GM12878 (cell line): ENCODE results near the gene LRRC2. TPM values are rescaled to one million over a fixed set of nuclear protein-coding genes. Genes with fewer than 3 reads are reported as not detected.

Experiments
- ATAC-seq: fragments of 200-7000 bp; cut with Tn5 transposase; 3 replicates; pipeline ENCODE4 v1.9.1; 2020; ENCODE audit warnings: mild to moderate bottlenecking, moderate library complexity
- BruUV-seq: library from RNA; stranded (reverse); fragments of 400-500 nt; replicated peaks from 2 replicates; lab custom pipeline; 2021; lab: Mats Ljungman, UMichigan
- CTCF ChIA-PET: fragments of 300-600 bp; sonication (Branson Sonifier 250); formaldehyde crosslinking; extraction: SDS; loops from one replicate; lab custom pipeline; 2021; ENCODE audit warnings: inconsistent platforms; lab: Yijun Ruan, JAX
- POLR2A ChIA-PET: fragments of 350-600 bp; formaldehyde crosslinking; extraction: SDS; loops from one replicate; lab custom pipeline; 2021; ENCODE audit warnings: inconsistent platforms; lab: Charles Lee
- RAD21 ChIA-PET: fragments of 300-600 bp; sonication (Branson Sonifier 250); formaldehyde crosslinking; loops from one replicate; lab custom pipeline; 2023; ENCODE audit warnings: antibody characterized with exemption; ENCODE audit not compliant: unreplicated experiment; lab: Charles Lee
- SMC1A ChIA-PET: fragments of 300-600 bp; sonication (Branson Sonifier 250); formaldehyde crosslinking; loops from one replicate; lab custom pipeline; 2023; ENCODE audit not compliant: unreplicated experiment, uncharacterized antibody; lab: Charles Lee
- DNase-seq: peaks from one replicate; pipeline ENCODE4 v3.0.0-alpha.2; 2011; ENCODE audit warnings: low read depth, low spot score
- FAIRE-seq: peaks from 3 replicates; lab custom pipeline; 2011; peaks lifted over from hg19 to GRCh38; lab: Jason Lieb, UNC
- H2AFZ ChIP-seq: 2 replicates; pipeline ENCODE4 v1.6.0; 2011; ENCODE audit warnings: low read depth, low read length, control low read depth; ENCODE audit not compliant: control insufficient read depth
- H3K27ac ChIP-seq: 2 replicates; pipeline ENCODE4 v1.5.1; 2011; ENCODE audit warnings: control low read depth; ENCODE audit not compliant: control insufficient read depth, insufficient read depth
- H3K27me3 ChIP-seq, 2 experiments: replicated peaks in 1 of 2; 2 replicates each; pipeline versions ENCODE4 v1.6.0 to v1.6.1; 2011; ENCODE audit warnings: low read length in 1 of 2; ENCODE audit not compliant: control insufficient read depth in 2 of 2, insufficient read depth in 2 of 2
- H3K36me3 ChIP-seq, 2 experiments: 2 replicates each; pipeline ENCODE4 v1.5.1; 2011; ENCODE audit warnings: low read length in 1 of 2; ENCODE audit not compliant: control insufficient read depth in 2 of 2, insufficient read depth in 2 of 2
- H3K4me1 ChIP-seq: 2 replicates; pipeline ENCODE4 v1.6.1; 2011; ENCODE audit warnings: mild to moderate bottlenecking, low read length, moderate library complexity, mixed read lengths; ENCODE audit not compliant: control insufficient read depth, insufficient read depth
- H3K4me2 ChIP-seq: 2 replicates; pipeline ENCODE4 v1.6.0; 2011; ENCODE audit warnings: control low read depth; ENCODE audit not compliant: control insufficient read depth, insufficient read depth
- H3K4me3 ChIP-seq: fragments of 200-600 bp; sonication (generic); 2 replicates; pipeline ENCODE4 v1.5.1; 2016
- H3K79me2 ChIP-seq: 2 replicates; pipeline ENCODE4 v1.6.0; 2011; ENCODE audit warnings: low read length; ENCODE audit not compliant: control insufficient read depth, insufficient read depth
- H3K9ac ChIP-seq: 2 replicates; pipeline ENCODE4 v1.8.0; 2011; ENCODE audit warnings: low read length, control low read depth, mixed read lengths; ENCODE audit not compliant: control insufficient read depth, insufficient read depth
- H3K9me3 ChIP-seq: replicated peaks from 3 replicates; pipeline ENCODE4 v1.5.1; 2011; ENCODE audit warnings: mild to moderate bottlenecking, low read length; ENCODE audit not compliant: control insufficient read depth, insufficient read depth
- H4K20me1 ChIP-seq: 2 replicates; pipeline ENCODE4 v1.6.0; 2011; ENCODE audit not compliant: control insufficient read depth, insufficient read depth
- BACH1 ChIP-seq: fragments of 450-650 bp; IDR thresholded peaks from 2 replicates; pipeline ENCODE4 v1.6.1; 2017; ENCODE audit warnings: mild to moderate bottlenecking, borderline replicate concordance
- CBX5 ChIP-seq: sonication (generic); IDR thresholded peaks from 2 replicates; pipeline ENCODE4 v1.6.1; 2016; ENCODE audit warnings: low read depth, moderate library complexity, mild to moderate bottlenecking, inconsistent platforms
- CHD2 ChIP-seq: IDR thresholded peaks from 2 replicates; pipeline ENCODE4 v1.6.1; 2011; ENCODE audit warnings: low read depth, low read length, improper control_type of control experiment, borderline replicate concordance
- HCFC1 ChIP-seq: fragments of 150-350 bp; IDR thresholded peaks from 2 replicates; pipeline ENCODE4 v1.6.1; 2014; ENCODE audit warnings: low read length
- IKZF2 ChIP-seq, 2 experiments: fragments of 450-650 bp; IDR thresholded peaks; 2 replicates each; pipeline ENCODE4 v1.6.1; 2017; ENCODE audit warnings: mild to moderate bottlenecking in 2 of 2, moderate library complexity in 2 of 2
- IRF5 ChIP-seq: fragments of 450-650 bp; IDR thresholded peaks from 2 replicates; pipeline ENCODE4 v1.6.1; 2017; ENCODE audit warnings: borderline replicate concordance
- LARP7 ChIP-seq: fragments of 450-650 bp; IDR thresholded peaks from 2 replicates; pipeline ENCODE4 v1.6.1; 2017; ENCODE audit warnings: mild to moderate bottlenecking
- NBN ChIP-seq: fragments of 450-650 bp; IDR thresholded peaks from 2 replicates; pipeline ENCODE4 v1.6.1; 2016
- NFIC ChIP-seq: IDR thresholded peaks from 2 replicates; pipeline ENCODE4 v1.6.1; 2012; ENCODE audit warnings: low read depth, mild to moderate bottlenecking, inconsistent platforms, low read length, moderate library complexity
- POU2F2 ChIP-seq: IDR thresholded peaks from 3 replicates; pipeline ENCODE4 v1.6.1; 2011; ENCODE audit warnings: low read depth, mild to moderate bottlenecking, low read length, borderline replicate concordance
- SIX5 ChIP-seq: IDR thresholded peaks from 2 replicates; pipeline ENCODE4 v1.6.1; 2011; ENCODE audit warnings: mild to moderate bottlenecking, low read depth, low read length, moderate library complexity; ENCODE audit not compliant: severe bottlenecking
- TCF7 ChIP-seq: IDR thresholded peaks from 2 replicates; pipeline ENCODE4 v1.6.1; 2014; ENCODE audit warnings: antibody characterized with exemption, borderline replicate concordance
- ZNF274 ChIP-seq: IDR thresholded peaks from one replicate; pipeline ENCODE4 v1.8.0; 2011; ENCODE audit not compliant: insufficient read length, insufficient read depth
- ZSCAN29 ChIP-seq: fragments of 450-650 bp; IDR thresholded peaks from 2 replicates; pipeline ENCODE4 v1.6.1; 2017; ENCODE audit warnings: mild to moderate bottlenecking, moderate library complexity
- WGBS: methylation state at CpG from one replicate; pipeline ENCODE4 v1.1.6; 2016; ENCODE audit warnings: low lambda C conversion rate; ENCODE audit not compliant: insufficient replicate concordance, insufficient coverage; ENCODE audit errors: missing lambda C conversion rate; 5-methylcytosine and 5-hydroxymethylcytosine counted together
- in situ Hi-C: fragments of 300-500 bp; cut with MboI; formaldehyde crosslinking; loops from 9 replicates; pipeline ENCODE4 v1.14.3; 2018; ENCODE audit warnings: mixed read lengths
- intact Hi-C: fragments of 100-400 bp; cut with micrococcal nuclease; formaldehyde crosslinking; loops from one replicate; pipeline ENCODE4 v1.14.2; 2022; ENCODE audit not compliant: unreplicated experiment
- polyA plus RNA-seq, 11 experiments: library from polyadenylated mRNA; depleted of rRNA in 4 of 11; unstranded in 6 of 11; stranded (reverse) in 5 of 11; fragments of >200 nt; fragmentation: Nextera tagmentation in 4 of 11; fragmentation: Illumina TruSeq in 1 of 11; extraction: Ambion mirVana in 4 of 11; extraction: Trizol in 1 of 11; gene quantifications; 1 replicate in 1 of 11; 2 replicates in 10 of 11; pipeline versions ENCODE4 v1.2.1 to v1.2.3, GENCODE V29; 2011 to 2016; ENCODE audit warnings: inconsistent platforms in 2 of 11, missing spikeins in 2 of 11, low read depth in 1 of 11
- total RNA-seq, 4 experiments: library from RNA; depleted of rRNA in 3 of 4; stranded (reverse); fragments of >200 nt in 3 of 4; fragmentation: Illumina TruSeq in 1 of 4; extraction: Trizol in 1 of 4; gene quantifications; 2 replicates each; pipeline versions ENCODE4 v1.2.1 to v1.2.3, GENCODE V29; 2013 to 2021
- TF ChIP-seq, protein P1 (sequence below): fragments of 450-650 bp; IDR thresholded peaks from 2 replicates; pipeline ENCODE4 v1.6.1; 2016; ENCODE audit warnings: mild to moderate bottlenecking

Gene LRRC2
- total and polyA plus RNA-seq, 10 of the 15 experiments (the other 5 are each of a cell fraction or from before 2014, with no cell fraction given) = not detected

DNA sequence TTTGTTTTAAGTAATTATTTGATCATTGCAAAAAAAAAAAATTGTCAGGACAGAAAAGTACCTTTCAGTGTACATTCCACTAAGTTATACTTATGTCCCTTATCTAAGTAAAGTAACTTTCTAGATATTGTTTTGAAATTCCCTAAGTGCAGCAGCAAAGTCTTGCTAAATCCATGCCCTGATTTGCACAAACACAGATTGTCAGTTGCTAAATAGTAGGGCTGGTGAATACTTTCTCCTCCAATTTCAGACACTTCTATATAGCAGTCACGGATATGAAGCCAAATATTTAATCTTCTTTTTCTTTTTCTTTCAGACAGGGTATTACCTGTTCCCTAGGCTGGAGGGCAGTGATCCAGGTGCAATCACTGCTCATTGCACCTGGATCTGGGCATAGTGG, 12.9 kb downstream of the LRRC2 start:
- Histone ChIP-seq H3K27ac (no peak overlapping the region), H3K79me2 (no peaks in the 10 kb centered on the region), H3K9ac (no peak overlapping the region), H4K20me1 (no peaks in the 10 kb centered on the region), H3K27me3 (no peaks in the 10 kb centered on the region), H3K4me3 (no peak overlapping the region), H3K9me3 (no peaks in the 10 kb centered on the region; the same call in 2 of the 3 replicates), H3K4me1 (0 out of 2 replicates have a peak, but pooled peaks cover 4% of the 10 kb centered on the region), H3K4me2 (no peak overlapping the region), H2AFZ (no peak overlapping the region), H3K36me3 (no peaks in the 10 kb centered on the region)
- TF ChIP-seq NFIC (no peak), HCFC1 (no peak), CBX5 (no peak), BACH1 (no peak), IKZF2 (IDR thresholded peaks at IDR 0.05) (no peak), IRF5 (no peak), CHD2 (no peak), ZNF274 (no peak), SIX5 (no peak), LARP7 (no peak), TCF7 (no peak), POU2F2 (no peak), NBN (no peak), ZSCAN29 (no peak)
- TF ChIP-seq, protein P1, sequence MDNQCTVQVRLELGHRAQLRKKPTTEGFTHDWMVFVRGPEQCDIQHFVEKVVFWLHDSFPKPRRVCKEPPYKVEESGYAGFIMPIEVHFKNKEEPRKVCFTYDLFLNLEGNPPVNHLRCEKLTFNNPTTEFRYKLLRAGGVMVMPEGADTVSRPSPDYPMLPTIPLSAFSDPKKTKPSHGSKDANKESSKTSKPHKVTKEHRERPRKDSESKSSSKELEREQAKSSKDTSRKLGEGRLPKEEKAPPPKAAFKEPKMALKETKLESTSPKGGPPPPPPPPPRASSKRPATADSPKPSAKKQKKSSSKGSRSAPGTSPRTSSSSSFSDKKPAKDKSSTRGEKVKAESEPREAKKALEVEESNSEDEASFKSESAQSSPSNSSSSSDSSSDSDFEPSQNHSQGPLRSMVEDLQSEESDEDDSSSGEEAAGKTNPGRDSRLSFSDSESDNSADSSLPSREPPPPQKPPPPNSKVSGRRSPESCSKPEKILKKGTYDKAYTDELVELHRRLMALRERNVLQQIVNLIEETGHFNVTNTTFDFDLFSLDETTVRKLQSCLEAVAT = no peak
- RAD21 ChIA-PET = interaction anchor here (1.0 kb wide), 1 partner anchor 77 kb away, joined by 3 read pairs; no protein-coding TSS in a partner anchor
- no TSS peak for BruUV-seq
- WGBS = 0% methylated on average over 1 of the region's 1 CpG
- no peak for FAIRE-seq
- POLR2A ChIA-PET = no interaction called here
- no peak for DNase-seq
- intact Hi-C loops = loop anchor here (10.0 kb wide), 1 partner anchor 178 kb away; the partner anchor contains the start of gene CCR5
- SMC1A ChIA-PET = interaction anchor here (0.7 to 1.6 kb wide), 2 partner anchors 14 to 64 kb away, joined by 3 read pairs; no protein-coding TSS in a partner anchor
- CTCF ChIA-PET = no interaction called here
- ATAC-seq = no peak
- in situ Hi-C loops = no loop called here
